ENCODE results near the gene ERO1B. TPM values are rescaled to one million over a fixed set of nuclear protein-coding genes. Genes with fewer than 3 reads are reported as not detected.

Gene ERO1B
- total RNA-seq, 1 donor from 2014 or later = 5.1 TPM

- Histone ChIP-seq H3K4me3 (no peak overlapping the region), H3K27me3 (no peaks in the 10 kb centered on the region), H3K9me3 (no peaks in the 10 kb centered on the region), H3K36me3 (no peaks in the 10 kb centered on the region), H3K4me1 (no peaks in the 10 kb centered on the region), H3K27ac (no peak overlapping the region)
- TF ChIP-seq CTCF (IDR thresholded peaks at IDR 0.05) = no peak
- no peak for DNase-seq (ENCODE audit: low spot score in 2 of 2)
- intact Hi-C loops (cut with DNase I) = no loop called here
Observed at GRCh38 chr1:236214761-236215160, 67.0 kb downstream of the ERO1B start.

- Histone ChIP-seq H3K36me3 (no peaks in the 10 kb centered on the region), H3K9me3 (no peaks in the 10 kb centered on the region), H3K27me3 (no peaks in the 10 kb centered on the region), H3K27ac (no peak overlapping the region), H3K4me3 (no peak overlapping the region), H3K4me1 (no peaks in the 10 kb centered on the region)
- no peak for DNase-seq (ENCODE audit: low spot score in 2 of 2)
- intact Hi-C loops (cut with DNase I) = no loop called here
- no peak for TF ChIP-seq CTCF (IDR thresholded peaks at IDR 0.05)
Observed at GRCh38 chr1:236213534-236213933, 68.2 kb downstream of the ERO1B start.

- H3K27me3 ChIP-seq = no peaks in the 10 kb centered on the region
- no peak for DNase-seq (ENCODE audit: low spot score in 2 of 2)
- TF ChIP-seq CTCF (IDR thresholded peaks at IDR 0.05) = no peak
- no peaks in the 10 kb centered on the region for H3K9me3 ChIP-seq
- intact Hi-C loops (cut with DNase I) = no loop called here
- H3K4me3 ChIP-seq = no peak overlapping the region
- H3K27ac ChIP-seq = no peak overlapping the region
- peaks cover 0 to 3% of the 10 kb centered on the region in 2 donors for H3K36me3 ChIP-seq
- H3K4me1 ChIP-seq = no peaks in the 10 kb centered on the region
Observed at GRCh38 chr1:236211815-236212214, 69.9 kb downstream of the ERO1B start.

GRCh38 chr1:236209713-236210112 is 72.0 kb downstream of the ERO1B start:
- no peak for TF ChIP-seq CTCF (IDR thresholded peaks at IDR 0.05)
- intact Hi-C loops (cut with DNase I) = no loop called here

GRCh38 chr1:236209185-236209584 is 72.6 kb downstream of the ERO1B start:
- Histone ChIP-seq H3K4me3 (no peak overlapping the region), H3K9me3 (no peaks in the 10 kb centered on the region), H3K27me3 (no peaks in the 10 kb centered on the region), H3K27ac (no peak overlapping the region), H3K4me1 (no peaks in the 10 kb centered on the region), H3K36me3 (peaks cover 3 to 7% of the 10 kb centered on the region in 2 donors)
- intact Hi-C loops (cut with DNase I) = no loop called here
- DNase-seq (ENCODE audit: low spot score in 2 of 2) = no peak
- no peak for TF ChIP-seq CTCF (IDR thresholded peaks at IDR 0.05)

More at GRCh38 chr1:236209713-236210112, 72.0 kb downstream of the ERO1B start:
- Histone ChIP-seq H3K36me3 (peaks cover 3 to 7% of the 10 kb centered on the region in 2 donors), H3K9me3 (no peaks in the 10 kb centered on the region), H3K4me1 (no peaks in the 10 kb centered on the region), H3K27ac (no peak overlapping the region), H3K27me3 (no peaks in the 10 kb centered on the region), H3K4me3 (no peak overlapping the region)
- DNase-seq (ENCODE audit: low spot score in 2 of 2) = no peak

- no peak for DNase-seq (ENCODE audit: low spot score in 2 of 2)
- peaks cover 3 to 7% of the 10 kb centered on the region in 2 donors for H3K36me3 ChIP-seq
- no peaks in the 10 kb centered on the region for H3K27me3 ChIP-seq
Observed at GRCh38 chr1:236207569-236207968, 74.2 kb downstream of the ERO1B start.

More at GRCh38 chr1:236207569-236207968, 74.2 kb downstream of the ERO1B start:
- no peak overlapping the region for H3K4me3 ChIP-seq
- H3K4me1 ChIP-seq = no peaks in the 10 kb centered on the region
- intact Hi-C loops (cut with DNase I) = no loop called here
- no peak for TF ChIP-seq CTCF (IDR thresholded peaks at IDR 0.05)
- no peak overlapping the region for H3K27ac ChIP-seq
- peaks cover 0 to 9% of the 10 kb centered on the region in 2 donors for H3K9me3 ChIP-seq

Data from ascending aorta (tissue), 2 donors.